GM19025 (cell line): ENCODE measurements around the gene RAB30.
"Not testable (repeated sequence)": the region's sequence is repeated elsewhere in the genome, so short reads cannot be mapped to it uniquely, and the experiment has no call there.

Experiments used
- ATAC-seq: cut with Tn5 transposase; IDR thresholded peaks from one replicate; pipeline ENCODE4 v1.9.1; 2021; ENCODE audit warnings: mild to moderate bottlenecking, low read depth, moderate library complexity; ENCODE audit not compliant: unreplicated experiment

Gene RAB30

GRCh38 chr11:82989628-82990404, 81.9 kb downstream of the RAB30 start:
- ATAC-seq: no peak

GRCh38 chr11:82988936-82989627, 82.6 kb downstream of the RAB30 start:
- no peak for ATAC-seq

GRCh38 chr11:82987997-82988396, 83.7 kb downstream of the RAB30 start:
- ATAC-seq: no peak

GRCh38 chr11:82986446-82986845, 85.3 kb downstream of the RAB30 start:
- no peak for ATAC-seq

GRCh38 chr11:82981852-82982251, 89.8 kb downstream of the RAB30 start:
- ATAC-seq: no peak

- no peak for ATAC-seq
These were observed 90.8 kb downstream of the RAB30 start for GRCh38 chr11:82980947-82981346.

GRCh38 chr11:82980292-82980691, 91.4 kb downstream of the RAB30 start:
- ATAC-seq: no peak

- no peak for ATAC-seq
These were observed 91.9 kb downstream of the RAB30 start for GRCh38 chr11:82979824-82980223.

GRCh38 chr11:82978422-82979099, 93.1 kb downstream of the RAB30 start:
- ATAC-seq: no peak

- ATAC-seq: no peak
These were observed 94.9 kb downstream of the RAB30 start for GRCh38 chr11:82976786-82977185.

GRCh38 chr11:82975882-82976281, 95.8 kb downstream of the RAB30 start:
- ATAC-seq: no peak

- ATAC-seq: no peak
These were observed 96.8 kb downstream of the RAB30 start for GRCh38 chr11:82974851-82975250.

- no peak for ATAC-seq
These were observed 97.6 kb downstream of the RAB30 start for GRCh38 chr11:82974135-82974534.

- no peak for ATAC-seq
These were observed 99.6 kb downstream of the RAB30 start for GRCh38 chr11:82972103-82972502.

- not testable (repeated sequence) for ATAC-seq
These were observed 100.2 kb downstream of the RAB30 start for GRCh38 chr11:82971519-82971946.

- not testable (repeated sequence) for ATAC-seq
These were observed 101.1 kb downstream of the RAB30 start for GRCh38 chr11:82970507-82971083.

- peak; percentile 96 for ATAC-seq
These were observed 101.9 kb downstream of the RAB30 start for GRCh38 chr11:82969811-82970210.

- ATAC-seq: no peak
These were observed 104.3 kb downstream of the RAB30 start for GRCh38 chr11:82967381-82967780.

GRCh38 chr11:82962021-82962420, 109.7 kb downstream of the RAB30 start:
- not testable (repeated sequence) for ATAC-seq

- ATAC-seq: peak; percentile 23
These were observed 110.9 kb downstream of the RAB30 start for GRCh38 chr11:82960779-82961143.
